ENCODE measurements around the gene CD6. TPM values are rescaled to one million over a fixed set of nuclear protein-coding genes. Genes with fewer than 3 reads are reported as not detected.

The CD6 gene
- total RNA-seq, 3 donors from 2014 or later (not counting 1 experiment from before 2014, with no cell fraction given): 18.9 to 111 (median 85.6) TPM

DNA sequence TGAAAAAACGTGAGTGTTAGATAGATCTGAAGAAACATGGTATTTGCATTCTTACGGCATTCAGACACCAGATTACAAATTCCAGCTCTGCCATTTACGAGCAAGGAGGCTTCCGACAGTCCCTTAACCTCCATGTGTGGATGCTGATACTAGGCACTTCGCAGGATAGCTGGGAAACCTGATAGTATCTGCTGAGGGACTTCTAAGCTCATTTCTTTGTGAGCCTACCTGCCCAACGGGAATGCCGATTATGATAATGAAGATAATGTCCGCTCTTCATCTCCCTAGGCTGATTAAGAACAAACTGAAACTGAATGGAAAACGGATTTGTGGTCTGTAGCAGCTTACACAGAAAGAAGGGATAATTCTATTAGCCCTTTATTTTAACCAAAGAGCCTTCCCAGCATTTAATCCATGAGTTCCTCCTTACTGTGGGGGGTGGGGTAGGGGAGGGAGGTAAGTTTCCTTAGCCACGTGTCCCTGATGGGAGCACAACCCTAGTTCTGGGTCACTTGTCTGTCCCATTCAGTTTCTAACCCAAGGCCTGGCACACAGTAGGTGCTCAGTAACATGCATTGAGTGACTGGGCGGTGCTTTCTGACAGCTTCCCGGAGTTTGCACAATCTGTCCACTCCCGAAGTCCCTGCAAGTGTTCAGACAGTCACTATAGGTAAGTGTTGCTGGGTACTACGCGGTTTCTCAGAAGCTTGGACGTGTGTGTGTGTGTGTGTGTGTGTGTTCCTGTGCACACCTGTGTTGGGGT is 39.2 kb downstream of the CD6 start:
- H3K9me3 ChIP-seq (ENCODE audit: control insufficient read depth, insufficient read depth, low read length): no peaks in the 10 kb centered on the region
- no peaks in the 10 kb centered on the region for H3K9me3 Mint-ChIP-seq
- H3K4me3 ChIP-seq (ENCODE audit: low read length): no peak overlapping the region
- intact Hi-C loops (cut with micrococcal nuclease): no loop called here
- no peak overlapping the region for H3K27ac Mint-ChIP-seq
- TF ChIP-seq, protein P1, sequence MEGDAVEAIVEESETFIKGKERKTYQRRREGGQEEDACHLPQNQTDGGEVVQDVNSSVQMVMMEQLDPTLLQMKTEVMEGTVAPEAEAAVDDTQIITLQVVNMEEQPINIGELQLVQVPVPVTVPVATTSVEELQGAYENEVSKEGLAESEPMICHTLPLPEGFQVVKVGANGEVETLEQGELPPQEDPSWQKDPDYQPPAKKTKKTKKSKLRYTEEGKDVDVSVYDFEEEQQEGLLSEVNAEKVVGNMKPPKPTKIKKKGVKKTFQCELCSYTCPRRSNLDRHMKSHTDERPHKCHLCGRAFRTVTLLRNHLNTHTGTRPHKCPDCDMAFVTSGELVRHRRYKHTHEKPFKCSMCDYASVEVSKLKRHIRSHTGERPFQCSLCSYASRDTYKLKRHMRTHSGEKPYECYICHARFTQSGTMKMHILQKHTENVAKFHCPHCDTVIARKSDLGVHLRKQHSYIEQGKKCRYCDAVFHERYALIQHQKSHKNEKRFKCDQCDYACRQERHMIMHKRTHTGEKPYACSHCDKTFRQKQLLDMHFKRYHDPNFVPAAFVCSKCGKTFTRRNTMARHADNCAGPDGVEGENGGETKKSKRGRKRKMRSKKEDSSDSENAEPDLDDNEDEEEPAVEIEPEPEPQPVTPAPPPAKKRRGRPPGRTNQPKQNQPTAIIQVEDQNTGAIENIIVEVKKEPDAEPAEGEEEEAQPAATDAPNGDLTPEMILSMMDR (IDR thresholded peaks at IDR 0.05): no peak
- H3K4me3 Mint-ChIP-seq: no peak overlapping the region
- ATAC-seq (no peak), DNase-seq (no peak)
- H3K27me3 Mint-ChIP-seq (ENCODE audit: low read depth in 2 of 2): peaks cover 0 to 12% of the 10 kb centered on the region in 2 donors
- peaks cover 3% of the 10 kb centered on the region for H3K27me3 ChIP-seq (ENCODE audit: control insufficient read depth, insufficient read depth, low read length)
- H3K36me3 ChIP-seq (ENCODE audit: control insufficient read depth, insufficient read depth, low read length): peaks cover 4% of the 10 kb centered on the region
- H3K27ac ChIP-seq (ENCODE audit: low read length): no peak overlapping the region
- WGBS (ENCODE audit: insufficient coverage): 87% methylated on average over 15 of the region's 16 CpGs
- H3K4me1 Mint-ChIP-seq: peaks cover 13 to 18% of the 10 kb centered on the region in 2 donors
- peaks cover 25% of the 10 kb centered on the region for H3K4me1 ChIP-seq (ENCODE audit: control insufficient read depth, insufficient read depth, low read length)
- no peaks in the 10 kb centered on the region for H3K36me3 Mint-ChIP-seq

DNA sequence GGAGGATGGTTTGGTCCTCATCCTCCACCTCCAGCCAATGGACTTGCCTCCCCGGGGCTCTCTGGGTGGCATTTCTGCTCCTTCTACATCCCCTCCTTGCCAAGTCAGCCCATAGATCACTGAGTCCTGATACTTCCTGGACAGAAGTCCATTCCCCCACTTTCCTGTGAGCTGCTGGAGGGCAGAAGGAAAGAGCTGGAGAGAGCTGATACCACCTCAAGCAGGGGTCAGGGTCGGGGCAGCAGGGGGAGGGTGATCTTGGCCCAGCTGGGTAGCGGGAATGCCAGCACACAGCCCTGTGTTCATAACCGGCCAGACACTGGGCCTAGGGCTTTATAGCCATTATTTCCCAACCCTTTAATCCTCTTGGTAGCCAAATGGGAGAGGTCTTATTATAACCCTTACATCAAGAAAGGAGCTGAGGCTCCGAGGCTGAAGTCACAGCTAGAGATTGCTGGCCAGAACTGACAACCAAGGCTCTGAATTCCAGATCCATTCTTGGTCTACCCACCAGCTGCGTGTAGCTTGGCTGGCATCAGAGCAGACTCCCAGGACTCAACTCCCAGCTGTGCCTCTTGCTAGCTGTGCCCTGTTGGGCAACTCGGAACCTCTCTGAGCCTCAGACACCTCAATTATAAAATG is 39.9 kb downstream of the CD6 start:
- no peaks in the 10 kb centered on the region for H3K9me3 ChIP-seq (ENCODE audit: control insufficient read depth, insufficient read depth, low read length)
- peaks cover 3% of the 10 kb centered on the region for H3K27me3 ChIP-seq (ENCODE audit: control insufficient read depth, insufficient read depth, low read length)
- TF ChIP-seq, protein P1 (IDR thresholded peaks at IDR 0.05): no peak
- DNase-seq (no peak), ATAC-seq (no peak)
- H3K9me3 Mint-ChIP-seq: no peaks in the 10 kb centered on the region
- no peak overlapping the region for H3K4me3 ChIP-seq (ENCODE audit: low read length)
- H3K27ac Mint-ChIP-seq: no peak overlapping the region
- no peak overlapping the region for H3K4me3 Mint-ChIP-seq
- intact Hi-C loops (cut with micrococcal nuclease): no loop called here
- peaks cover 24% of the 10 kb centered on the region for H3K4me1 ChIP-seq (ENCODE audit: control insufficient read depth, insufficient read depth, low read length)
- 79% methylated on average over 6 of the region's 7 CpGs for WGBS (ENCODE audit: insufficient coverage)
- H3K36me3 ChIP-seq (ENCODE audit: control insufficient read depth, insufficient read depth, low read length): peaks cover 4% of the 10 kb centered on the region
- peaks cover 0 to 10% of the 10 kb centered on the region in 2 donors for H3K27me3 Mint-ChIP-seq (ENCODE audit: low read depth in 2 of 2)
- no peak overlapping the region for H3K27ac ChIP-seq (ENCODE audit: low read length)
- peaks cover 9 to 17% of the 10 kb centered on the region in 2 donors for H3K4me1 Mint-ChIP-seq
- no peaks in the 10 kb centered on the region for H3K36me3 Mint-ChIP-seq

DNA sequence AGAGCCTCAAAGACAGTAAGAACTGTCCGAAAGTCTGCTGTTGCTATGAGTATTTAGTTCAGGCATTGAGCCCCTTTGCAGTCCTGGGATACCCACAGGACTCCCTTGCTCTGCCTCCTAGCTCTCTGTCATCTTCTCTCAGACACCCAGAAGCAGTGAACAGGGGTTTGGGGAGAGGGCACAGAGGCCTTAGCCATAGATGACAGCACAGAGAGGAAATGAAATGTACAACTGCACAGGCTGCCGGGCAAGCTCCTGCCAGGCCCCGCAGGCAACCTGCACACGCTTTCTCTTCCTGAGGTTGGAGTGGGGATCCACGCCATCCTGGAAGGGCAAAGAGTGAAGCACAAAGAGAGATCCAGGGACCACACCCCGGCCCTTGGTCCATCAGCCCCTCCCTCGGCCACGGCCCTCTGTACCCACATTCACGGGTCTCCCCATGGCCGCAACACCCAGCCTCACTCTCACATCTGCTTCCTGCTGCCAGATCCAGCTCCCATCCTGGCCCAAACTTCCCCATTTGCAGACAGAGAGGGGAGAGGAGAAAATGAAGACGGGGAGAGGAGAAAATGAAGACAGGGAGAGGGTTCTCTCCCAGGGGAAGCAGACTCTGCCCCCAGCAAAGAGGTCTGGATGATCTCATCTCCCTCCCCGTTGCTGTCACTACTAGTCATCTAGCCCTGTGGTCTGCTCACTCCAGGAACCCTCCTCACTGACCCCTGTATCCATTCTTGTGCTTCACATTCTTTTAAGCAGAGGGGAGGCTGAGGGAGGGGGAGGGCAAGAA is 40.7 kb downstream of the CD6 start:
- H3K27me3 Mint-ChIP-seq (ENCODE audit: low read depth in 2 of 2): peaks cover 0 to 2% of the 10 kb centered on the region in 2 donors
- no peak overlapping the region for H3K4me3 Mint-ChIP-seq
- DNase-seq (no peak), ATAC-seq (no peak)
- no peak overlapping the region for H3K27ac ChIP-seq (ENCODE audit: low read length)
- H3K27ac Mint-ChIP-seq: no peak overlapping the region
- no peak overlapping the region for H3K4me3 ChIP-seq (ENCODE audit: low read length)
- H3K4me1 ChIP-seq (ENCODE audit: control insufficient read depth, insufficient read depth, low read length): peaks cover 18% of the 10 kb centered on the region
- H3K9me3 Mint-ChIP-seq: no peaks in the 10 kb centered on the region
- peaks cover 2% of the 10 kb centered on the region for H3K27me3 ChIP-seq (ENCODE audit: control insufficient read depth, insufficient read depth, low read length)
- intact Hi-C loops (cut with micrococcal nuclease): no loop called here
- WGBS (ENCODE audit: insufficient coverage): 36% methylated on average over 11 of the region's 12 CpGs
- no peaks in the 10 kb centered on the region for H3K36me3 Mint-ChIP-seq
- peaks cover 1 to 9% of the 10 kb centered on the region in 2 donors for H3K4me1 Mint-ChIP-seq
- TF ChIP-seq, protein P1 (IDR thresholded peaks at IDR 0.05): no peak
- peaks cover 4% of the 10 kb centered on the region for H3K36me3 ChIP-seq (ENCODE audit: control insufficient read depth, insufficient read depth, low read length)
- no peaks in the 10 kb centered on the region for H3K9me3 ChIP-seq (ENCODE audit: control insufficient read depth, insufficient read depth, low read length)
